ENCODE results near the gene AOAH. TPM values are rescaled to one million over a fixed set of nuclear protein-coding genes. Genes with fewer than 3 reads are reported as not detected.
"Not testable (repeated sequence)": the region's sequence is repeated elsewhere in the genome, so short reads cannot be mapped to it uniquely, and the experiment has no call there.

Gene AOAH
- total RNA-seq, 1 experiment from 2014 or later, result not detected

DNA sequence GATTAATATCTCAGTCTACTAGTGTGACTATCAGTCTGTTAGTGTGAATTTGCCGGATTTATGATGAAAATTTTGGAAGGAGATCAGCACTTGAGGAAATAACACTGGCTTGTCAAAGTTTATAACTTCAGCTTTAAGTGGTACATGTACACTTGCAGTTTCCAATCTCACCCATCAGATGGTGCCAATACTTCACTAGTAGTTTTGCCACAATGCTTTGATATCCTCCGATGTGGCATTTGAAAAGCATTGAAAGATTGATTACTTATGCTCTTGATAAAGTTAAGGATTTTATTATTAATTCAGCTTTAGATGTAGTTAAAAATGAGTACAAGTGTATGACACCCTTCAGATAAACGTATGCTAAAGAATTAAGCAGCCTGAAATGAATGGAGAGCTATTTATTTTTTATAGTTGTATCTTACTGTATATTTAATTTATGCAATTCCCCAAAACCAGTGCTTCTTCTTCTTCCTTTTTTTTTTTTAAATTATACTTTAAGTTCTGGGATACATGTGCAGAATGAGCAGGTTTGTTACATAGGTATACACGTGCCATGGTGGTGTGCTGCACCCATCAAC lies 236.4 kb downstream of the AOAH start:
- Mint-ChIP-seq H3K4me3 (ENCODE audit: unreplicated experiment) (no peak overlapping the region), H3K9me3 (ENCODE audit: unreplicated experiment) (no peaks in the 10 kb centered on the region), H3K4me1 (ENCODE audit: low read depth, unreplicated experiment) (no peaks in the 10 kb centered on the region), H3K36me3 (ENCODE audit: insufficient read depth, unreplicated experiment) (no peaks in the 10 kb centered on the region), H3K27ac (ENCODE audit: unreplicated experiment) (no peak overlapping the region), H3K27me3 (ENCODE audit: insufficient read depth, unreplicated experiment) (no peaks in the 10 kb centered on the region)
- intact Hi-C loops (cut with micrococcal nuclease; ENCODE audit: unreplicated experiment), result loop anchor here (1.0 to 5.0 kb wide), 5 partner anchors 47 to 713 kb away; no protein-coding TSS in a partner anchor
- TF ChIP-seq, protein P1, sequence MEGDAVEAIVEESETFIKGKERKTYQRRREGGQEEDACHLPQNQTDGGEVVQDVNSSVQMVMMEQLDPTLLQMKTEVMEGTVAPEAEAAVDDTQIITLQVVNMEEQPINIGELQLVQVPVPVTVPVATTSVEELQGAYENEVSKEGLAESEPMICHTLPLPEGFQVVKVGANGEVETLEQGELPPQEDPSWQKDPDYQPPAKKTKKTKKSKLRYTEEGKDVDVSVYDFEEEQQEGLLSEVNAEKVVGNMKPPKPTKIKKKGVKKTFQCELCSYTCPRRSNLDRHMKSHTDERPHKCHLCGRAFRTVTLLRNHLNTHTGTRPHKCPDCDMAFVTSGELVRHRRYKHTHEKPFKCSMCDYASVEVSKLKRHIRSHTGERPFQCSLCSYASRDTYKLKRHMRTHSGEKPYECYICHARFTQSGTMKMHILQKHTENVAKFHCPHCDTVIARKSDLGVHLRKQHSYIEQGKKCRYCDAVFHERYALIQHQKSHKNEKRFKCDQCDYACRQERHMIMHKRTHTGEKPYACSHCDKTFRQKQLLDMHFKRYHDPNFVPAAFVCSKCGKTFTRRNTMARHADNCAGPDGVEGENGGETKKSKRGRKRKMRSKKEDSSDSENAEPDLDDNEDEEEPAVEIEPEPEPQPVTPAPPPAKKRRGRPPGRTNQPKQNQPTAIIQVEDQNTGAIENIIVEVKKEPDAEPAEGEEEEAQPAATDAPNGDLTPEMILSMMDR (IDR thresholded peaks at IDR 0.05; ENCODE audit: insufficient read depth in 1 of 2, low read depth in 1 of 2, low read length in 1 of 2, severe bottlenecking in 1 of 2, unreplicated experiment in 1 of 2), result peak; percentile 74 to 78
- ChIA-PET POLR2A (no interaction called here), CTCF (interaction anchor here (0.6 to 2.3 kb wide), 12 partner anchors 10 to 717 kb away, joined by 3 to 22 read pairs (median 5); no protein-coding TSS in a partner anchor)
- DNase-seq, result peak in 1 of 2 experiments; percentile 55
- no TSS peak for BruUV-seq (replicated peaks)
- no peak overlapping the region for H3K4me3 ChIP-seq (ENCODE audit: low read depth, low read length)
- peaks cover 12% of the 10 kb centered on the region; the same call in 1 of the 2 replicates for H3K4me1 ChIP-seq
- no peaks in the 10 kb centered on the region for H3K9me3 ChIP-seq
- H3K36me3 ChIP-seq (ENCODE audit: control insufficient read depth, insufficient read depth, low read length), result no peaks in the 10 kb centered on the region
- H3K27me3 ChIP-seq (replicated peaks; ENCODE audit: control insufficient read depth, insufficient read depth, low read length), result no peaks in the 10 kb centered on the region

DNA sequence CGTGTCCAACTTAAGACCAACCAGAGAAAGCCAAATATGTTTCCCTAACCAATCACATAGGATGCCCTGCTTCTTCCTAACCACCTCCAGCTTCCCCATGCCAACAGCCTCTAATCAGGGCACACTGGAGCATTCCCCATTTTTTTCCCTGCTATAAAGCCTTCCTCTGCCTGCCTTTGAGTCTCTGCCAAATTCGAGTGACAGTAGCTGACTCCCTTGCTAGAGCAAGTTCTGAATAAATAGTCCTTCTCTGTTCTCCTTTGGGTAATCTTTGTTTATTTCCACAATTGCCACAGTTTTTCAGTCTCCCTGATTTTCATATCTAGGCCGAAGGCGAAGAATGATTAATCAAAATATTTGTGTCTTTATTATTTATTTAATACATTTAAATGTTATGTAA lies 238.0 kb downstream of the AOAH start:
- H3K9me3 Mint-ChIP-seq (ENCODE audit: unreplicated experiment), result peaks cover 8% of the 10 kb centered on the region
- no peaks in the 10 kb centered on the region for H3K36me3 Mint-ChIP-seq (ENCODE audit: insufficient read depth, unreplicated experiment)
- no peaks in the 10 kb centered on the region for H3K4me1 Mint-ChIP-seq (ENCODE audit: low read depth, unreplicated experiment)
- H3K27me3 Mint-ChIP-seq (ENCODE audit: insufficient read depth, unreplicated experiment), result no peaks in the 10 kb centered on the region
- ChIA-PET CTCF (interaction anchor here (2.0 to 2.3 kb wide), 2 partner anchors 696 to 712 kb away, joined by 21 to 22 read pairs; no protein-coding TSS in a partner anchor), POLR2A (no interaction called here)
- Histone ChIP-seq H3K9me3 (no peaks in the 10 kb centered on the region), H3K4me1 (peaks cover 12% of the 10 kb centered on the region; the same call in 1 of the 2 replicates), H3K27me3 (replicated peaks; ENCODE audit: control insufficient read depth, insufficient read depth, low read length) (no peaks in the 10 kb centered on the region), H3K4me3 (ENCODE audit: low read depth, low read length) (no peak overlapping the region), H3K36me3 (ENCODE audit: control insufficient read depth, insufficient read depth, low read length) (no peaks in the 10 kb centered on the region)
- DNase-seq, result no peak
- H3K4me3 Mint-ChIP-seq (ENCODE audit: unreplicated experiment), result no peak overlapping the region
- TF ChIP-seq, protein P1 (IDR thresholded peaks at IDR 0.05; ENCODE audit: insufficient read depth in 1 of 2, low read depth in 1 of 2, low read length in 1 of 2, severe bottlenecking in 1 of 2, unreplicated experiment in 1 of 2), result no peak
- no peak overlapping the region for H3K27ac Mint-ChIP-seq (ENCODE audit: unreplicated experiment)
- intact Hi-C loops (cut with micrococcal nuclease; ENCODE audit: unreplicated experiment), result loop anchor here (5.0 kb wide), 1 partner anchor 481 kb away; no protein-coding TSS in a partner anchor
- BruUV-seq (replicated peaks), result no TSS peak

DNA sequence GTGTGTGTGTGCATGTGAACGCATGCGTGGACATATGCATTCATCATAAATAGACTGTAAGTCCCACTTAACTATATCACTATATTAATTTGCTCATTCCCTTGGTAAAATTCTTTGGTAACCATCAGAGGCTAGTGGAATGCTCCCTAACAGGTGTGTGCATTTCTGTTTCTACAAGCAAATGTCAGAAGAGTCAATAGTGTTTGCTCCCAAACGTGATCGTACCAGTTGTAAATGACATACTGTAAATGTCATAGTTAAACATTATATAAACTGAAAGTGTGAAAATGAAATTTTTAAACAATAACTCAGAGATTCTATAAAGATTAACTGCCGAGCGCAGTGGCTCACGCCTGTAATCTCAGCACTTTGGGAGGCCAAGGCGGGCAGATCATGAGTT lies 240.0 kb downstream of the AOAH start:
- H3K4me3 Mint-ChIP-seq (ENCODE audit: unreplicated experiment), result no peak overlapping the region
- BruUV-seq (replicated peaks), result no TSS peak
- DNase-seq, result peak in 1 of 2 experiments; percentile 17
- no peaks in the 10 kb centered on the region for H3K36me3 Mint-ChIP-seq (ENCODE audit: insufficient read depth, unreplicated experiment)
- no peak overlapping the region for H3K27ac Mint-ChIP-seq (ENCODE audit: unreplicated experiment)
- peaks cover 20% of the 10 kb centered on the region for H3K9me3 Mint-ChIP-seq (ENCODE audit: unreplicated experiment)
- H3K27me3 ChIP-seq (replicated peaks; ENCODE audit: control insufficient read depth, insufficient read depth, low read length), result no peaks in the 10 kb centered on the region
- peaks cover 12% of the 10 kb centered on the region; the same call in 1 of the 2 replicates for H3K4me1 ChIP-seq
- no peaks in the 10 kb centered on the region for H3K27me3 Mint-ChIP-seq (ENCODE audit: insufficient read depth, unreplicated experiment)
- no peaks in the 10 kb centered on the region for H3K36me3 ChIP-seq (ENCODE audit: control insufficient read depth, insufficient read depth, low read length)
- ChIA-PET POLR2A (no interaction called here), CTCF (interaction anchor here (1.0 kb wide), 1 partner anchor 715 kb away, joined by 5 read pairs; no protein-coding TSS in a partner anchor)
- no peak overlapping the region for H3K4me3 ChIP-seq (ENCODE audit: low read depth, low read length)
- TF ChIP-seq, protein P1 (IDR thresholded peaks at IDR 0.05; ENCODE audit: insufficient read depth in 1 of 2, low read depth in 1 of 2, low read length in 1 of 2, severe bottlenecking in 1 of 2, unreplicated experiment in 1 of 2), result no peak
- intact Hi-C loops (cut with micrococcal nuclease; ENCODE audit: unreplicated experiment), result no loop called here
- H3K4me1 Mint-ChIP-seq (ENCODE audit: low read depth, unreplicated experiment), result no peaks in the 10 kb centered on the region
- 0 out of 2 replicates have a peak, but pooled peaks cover 2% of the 10 kb centered on the region for H3K9me3 ChIP-seq

DNA sequence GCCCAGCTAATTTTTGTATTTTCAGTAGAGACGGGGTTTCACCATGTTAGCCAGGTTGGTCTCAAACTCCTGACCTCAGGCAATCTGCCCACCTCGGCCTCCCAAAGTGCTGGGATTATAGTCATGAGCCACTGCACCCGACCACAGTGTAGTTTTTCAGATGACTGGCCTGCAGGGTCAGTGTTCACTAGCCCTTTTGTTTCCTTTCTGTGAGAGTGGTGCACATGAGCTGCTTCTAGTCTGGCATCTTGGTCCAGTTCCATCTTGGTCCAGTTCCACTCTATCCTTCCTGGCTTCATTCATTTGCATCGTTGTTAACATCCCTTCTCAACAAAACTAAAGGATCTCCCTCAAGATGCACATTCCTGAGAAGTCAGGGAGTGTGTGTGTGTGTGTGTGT lies 240.4 kb downstream of the AOAH start:
- DNase-seq; H3K4me3 ChIP-seq (ENCODE audit: low read depth, low read length); H3K36me3 Mint-ChIP-seq (ENCODE audit: insufficient read depth, unreplicated experiment); intact Hi-C loops (cut with micrococcal nuclease; ENCODE audit: unreplicated experiment); BruUV-seq (replicated peaks); H3K4me3 Mint-ChIP-seq (ENCODE audit: unreplicated experiment); H3K4me1 Mint-ChIP-seq (ENCODE audit: low read depth, unreplicated experiment); H3K27ac Mint-ChIP-seq (ENCODE audit: unreplicated experiment); H3K36me3 ChIP-seq (ENCODE audit: control insufficient read depth, insufficient read depth, low read length); POLR2A ChIA-PET; H3K9me3 ChIP-seq; H3K27me3 Mint-ChIP-seq (ENCODE audit: insufficient read depth, unreplicated experiment); H3K27me3 ChIP-seq (replicated peaks; ENCODE audit: control insufficient read depth, insufficient read depth, low read length); CTCF ChIA-PET: not testable (repeated sequence)
- H3K4me1 ChIP-seq, result peaks cover 12% of the 10 kb centered on the region; the same call in 1 of the 2 replicates
- H3K9me3 Mint-ChIP-seq (ENCODE audit: unreplicated experiment), result peaks cover 20% of the 10 kb centered on the region

All from Caco-2 (cell line).